HepG2 (cell line): ENCODE results near the gene PPP1R16B. TPM values are rescaled to one million over a fixed set of nuclear protein-coding genes. Genes with fewer than 3 reads are reported as not detected.
A peak's percentile ranks its signal among the peaks of the same experiment; 100 is the strongest.
"Not testable (repeated sequence)": the region's sequence is repeated elsewhere in the genome, so short reads cannot be mapped to it uniquely, and the experiment has no call there.

ENCODE experiments used
- ATAC-seq: fragments of 200-7000 bp; cut with Tn5 transposase; 3 replicates; pipeline ENCODE4 v1.9.1; 2020; ENCODE audit warnings: mild to moderate bottlenecking, moderate library complexity
- BruUV-seq: library from RNA; stranded (reverse); fragments of 400-500 nt; replicated peaks from 2 replicates; lab custom pipeline; 2021; lab: Mats Ljungman, UMichigan
- CTCF ChIA-PET: fragments of 300-600 bp; formaldehyde crosslinking; extraction: SDS; loops from one replicate; lab custom pipeline; 2021; ENCODE audit warnings: low total read pairs, inconsistent platforms, low intra/inter-chr PET ratio; lab: Yijun Ruan, JAX
- POLR2A ChIA-PET: fragments of 350-600 bp; sonication (Branson Sonifier 250); formaldehyde crosslinking; loops from one replicate; lab custom pipeline; 2020; ENCODE audit warnings: antibody characterized with exemption, inconsistent platforms; lab: Yijun Ruan, JAX
- DNase-seq: peaks from one replicate; pipeline ENCODE4 v3.0.0-alpha.2; 2015; ENCODE audit warnings: low spot score
- FAIRE-seq: peaks from 3 replicates; lab custom pipeline; 2011; peaks lifted over from hg19 to GRCh38; lab: Jason Lieb, UNC
- H2AFZ ChIP-seq: one replicate; pipeline ENCODE4 v1.6.1; 2011; ENCODE audit warnings: low read length, inconsistent platforms
- H3K27ac ChIP-seq: fragments of 300-600 bp; 3 replicates; pipeline ENCODE4 v1.8.0; 2011; ENCODE audit warnings: mixed run types, mild to moderate bottlenecking, mixed read lengths, low read length, inconsistent platforms; ENCODE audit not compliant: insufficient read depth; ENCODE audit errors: extremely low read length
- H3K27me3 ChIP-seq, 2 experiments: fragments of 200-600 bp in 1 of 2; 2 replicates in 1 of 2; 3 replicates in 1 of 2; pipeline versions ENCODE4 v1.6.0 to v1.8.0; 2011; ENCODE audit warnings: low read length in 2 of 2, mild to moderate bottlenecking in 2 of 2, moderate library complexity in 2 of 2, inconsistent platforms in 1 of 2; ENCODE audit not compliant: insufficient read depth in 2 of 2, control insufficient read depth in 1 of 2
- H3K36me3 ChIP-seq, 2 experiments: fragments of 200-600 bp in 1 of 2; replicated peaks in 1 of 2; 2 replicates in 1 of 2; 3 replicates in 1 of 2; pipeline versions ENCODE4 v1.5.1 to v1.8.0; 2011; ENCODE audit warnings: low read length in 2 of 2, inconsistent platforms in 1 of 2; ENCODE audit not compliant: insufficient read depth in 2 of 2, control insufficient read depth in 1 of 2
- H3K4me1 ChIP-seq: 2 replicates; pipeline ENCODE4 v1.5.1; 2012; ENCODE audit warnings: low read length, inconsistent platforms; ENCODE audit not compliant: insufficient read depth
- H3K4me2 ChIP-seq: 2 replicates; pipeline ENCODE4 v1.6.0; 2011; ENCODE audit warnings: low read depth, low read length, inconsistent platforms
- H3K4me3 ChIP-seq, 3 experiments: fragments of 200-600 bp in 1 of 3; sonication (generic), shearing (Covaris generic) in 1 of 3; replicated peaks in 1 of 3; 2 replicates each; pipeline ENCODE4 v1.5.1; 2011 to 2016; ENCODE audit warnings: low read length in 3 of 3, inconsistent platforms in 2 of 3, low read depth in 2 of 3, mild to moderate bottlenecking in 2 of 3, control low read depth in 1 of 3, mixed read lengths in 1 of 3; ENCODE audit not compliant: insufficient read depth in 1 of 3
- H3K79me2 ChIP-seq: one replicate; pipeline ENCODE4 v1.6.1; 2011; ENCODE audit warnings: low read length, inconsistent platforms; ENCODE audit not compliant: insufficient read depth
- H3K9ac ChIP-seq: 2 replicates; pipeline ENCODE4 v1.6.0; 2011; ENCODE audit warnings: mild to moderate bottlenecking, low read depth, low read length, inconsistent platforms; ENCODE audit not compliant: insufficient read depth
- H3K9me3 ChIP-seq: 2 replicates; pipeline ENCODE4 v1.5.1; 2012; ENCODE audit warnings: mild to moderate bottlenecking, low read length
- H4K20me1 ChIP-seq: 2 replicates; pipeline ENCODE4 v1.6.0; 2011; ENCODE audit warnings: inconsistent platforms, mild to moderate bottlenecking, low read length, moderate library complexity; ENCODE audit not compliant: insufficient read depth
- ATM ChIP-seq: fragments of 450-650 bp; IDR thresholded peaks from 2 replicates; pipeline ENCODE4 v1.7.1; 2017; ENCODE audit warnings: mild to moderate bottlenecking, borderline replicate concordance
- CREB1 ChIP-seq, 2 experiments: fragments of 450-650 bp in 1 of 2; IDR thresholded peaks; 2 replicates each; pipeline ENCODE4 v1.6.1; 2016 to 2017; ENCODE audit warnings: control low read depth in 1 of 2, mild to moderate bottlenecking in 1 of 2, missing compliant biosample characterization in 1 of 2, missing genetic modification characterization in 1 of 2
- DNMT3B ChIP-seq: conservative IDR thresholded peaks from 2 replicates; pipeline ENCODE4 v1.6.1; 2016; ENCODE audit warnings: missing biosample characterization, control low read depth
- MBD4 ChIP-seq: IDR thresholded peaks from 2 replicates; pipeline ENCODE4 v1.6.1; 2012; ENCODE audit warnings: low read length, inconsistent platforms, borderline replicate concordance
- MEF2D ChIP-seq: sonication (generic); formaldehyde crosslinking; IDR thresholded peaks from 2 replicates; pipeline ENCODE4 v1.5.1; 2020; ENCODE audit warnings: mild to moderate bottlenecking, missing genetic modification reagents
- MEIS1 ChIP-seq: sonication (generic); formaldehyde crosslinking; IDR thresholded peaks from 2 replicates; pipeline ENCODE4 v1.9.0; 2021; ENCODE audit warnings: mild to moderate bottlenecking, missing genetic modification reagents, moderate library complexity, borderline replicate concordance
- TMF1 ChIP-seq: sonication (generic); formaldehyde crosslinking; IDR thresholded peaks from 2 replicates; pipeline ENCODE4 v1.8.1; 2022; ENCODE audit warnings: low read depth, missing genetic modification reagents
- TOPORS ChIP-seq: sonication (generic); formaldehyde crosslinking; IDR thresholded peaks from 2 replicates; pipeline ENCODE4 v1.8.0; 2023; ENCODE audit warnings: mild to moderate bottlenecking, missing genetic modification reagents
- ZNF329 ChIP-seq: sonication (generic); formaldehyde crosslinking; IDR thresholded peaks from 2 replicates; pipeline ENCODE4 v1.9.0; 2021; ENCODE audit warnings: low read depth, mild to moderate bottlenecking, missing genetic modification reagents
- ZNF572 ChIP-seq: sonication (generic); formaldehyde crosslinking; IDR thresholded peaks from 2 replicates; pipeline ENCODE4 v1.5.1; 2020; ENCODE audit warnings: mild to moderate bottlenecking, missing genetic modification reagents
- ZZZ3 ChIP-seq: sonication (generic); formaldehyde crosslinking; IDR thresholded peaks from 2 replicates; pipeline ENCODE4 v1.4.0; 2020; ENCODE audit warnings: missing genetic modification reagents, mild to moderate bottlenecking, borderline replicate concordance
- WGBS: methylation state at CpG from one replicate; pipeline ENCODE4 v1.1.6; 2017; ENCODE audit warnings: low lambda C conversion rate; 5-methylcytosine and 5-hydroxymethylcytosine counted together
- in situ Hi-C: cut with HindIII; loops from 2 replicates; pipeline ENCODE4 v1.10.0; 2017; ENCODE audit warnings: low pct_unique_long_range_greater_than_20kb; ENCODE audit not compliant: extremely low pct_ligation_motif_present
- intact Hi-C: fragments of 100-400 bp; cut with micrococcal nuclease; formaldehyde crosslinking; loops from one replicate; pipeline ENCODE4 v1.10.0; 2022; ENCODE audit not compliant: unreplicated experiment
- polyA plus RNA-seq, 8 experiments: library from polyadenylated mRNA; depleted of rRNA in 3 of 8; stranded (reverse) in 7 of 8; unstranded in 1 of 8; fragments of >200 nt; fragmentation: Illumina TruSeq in 4 of 8; extraction: Trizol in 4 of 8; gene quantifications; 2 replicates each; pipeline versions ENCODE4 v1.2.1 to v1.2.3, GENCODE V29; 2011 to 2016; ENCODE audit warnings: low read depth in 4 of 8, missing spikeins in 1 of 8, mixed read lengths in 1 of 8; ENCODE audit not compliant: insufficient read depth in 1 of 8
- total RNA-seq, 5 experiments: library from RNA; depleted of rRNA; stranded (reverse); fragments of >200 nt; fragmentation: Illumina TruSeq; extraction: Trizol; gene quantifications; 2 replicates each; pipeline ENCODE4 v1.2.3, GENCODE V29; 2016; ENCODE audit warnings: low read depth in 1 of 5
- TF ChIP-seq, protein P1 (sequence below): sonication (generic); formaldehyde crosslinking; IDR thresholded peaks from 2 replicates; pipeline ENCODE4 v1.4.0; 2020; ENCODE audit warnings: missing genetic modification reagents
- TF ChIP-seq, protein P2 (sequence below): sonication (generic); formaldehyde crosslinking; IDR thresholded peaks from 2 replicates; pipeline ENCODE4 v1.8.0; 2022; ENCODE audit warnings: mild to moderate bottlenecking, missing genetic modification reagents

Gene PPP1R16B
- total and polyA plus RNA-seq, 2 of the 13 experiments (the other 11 are each of a cell fraction or from before 2014, with no cell fraction given) = 0.02 to 0.11 TPM

DNA sequence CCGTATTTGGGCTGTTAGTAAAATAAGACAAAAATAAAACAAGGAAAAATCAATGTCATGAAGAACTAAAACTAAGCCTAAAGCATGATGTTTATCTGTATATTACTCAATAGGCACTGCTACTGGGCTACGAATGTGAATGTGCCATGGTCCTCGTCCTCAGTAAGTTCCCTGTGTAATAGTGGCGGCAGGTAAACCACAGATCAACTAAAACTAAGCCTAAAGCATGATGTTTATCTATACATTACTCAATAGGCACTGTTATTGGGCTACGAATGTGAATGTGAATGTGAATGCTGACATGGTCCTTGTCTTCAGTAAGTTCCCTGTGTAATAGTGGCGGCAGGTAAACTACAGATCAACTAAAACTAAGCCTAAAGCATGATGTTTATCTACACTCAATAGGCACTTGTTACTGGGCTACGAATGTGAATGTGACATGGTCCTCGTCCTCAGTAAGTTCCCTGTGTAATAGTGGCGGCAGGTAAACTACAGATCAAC, 154.7 kb downstream of the PPP1R16B start:
- H3K27me3 ChIP-seq; in situ Hi-C loops; H3K4me2 ChIP-seq; H3K36me3 ChIP-seq; CTCF ChIA-PET; H3K4me3 ChIP-seq; H3K9ac ChIP-seq; H4K20me1 ChIP-seq; H3K9me3 ChIP-seq; H2AFZ ChIP-seq; H3K27ac ChIP-seq; DNase-seq; FAIRE-seq; ATAC-seq; BruUV-seq; TF ChIP-seq CREB1 (IDR thresholded peaks at IDR 0.05): not testable (repeated sequence)
- peaks cover 45% of the 10 kb centered on the region for H3K4me1 ChIP-seq
- 0 out of 2 replicates have a peak, but pooled peaks have one; percentile 5 for TF ChIP-seq CREB1 (CRISPR knock-in tag; IDR thresholded peaks at IDR 0.05)
- H3K79me2 ChIP-seq = peaks cover 25% of the 10 kb centered on the region
- intact Hi-C loops = loop anchor here (5.0 to 10.0 kb wide), 2 partner anchors 52 to 85 kb away; no protein-coding TSS in a partner anchor
- 93% methylated on average over 9 of the region's 9 CpGs for WGBS
- POLR2A ChIA-PET = interaction anchor here (1.4 kb wide), 1 partner anchor 10 kb away, joined by 4 read pairs; no protein-coding TSS in a partner anchor

DNA sequence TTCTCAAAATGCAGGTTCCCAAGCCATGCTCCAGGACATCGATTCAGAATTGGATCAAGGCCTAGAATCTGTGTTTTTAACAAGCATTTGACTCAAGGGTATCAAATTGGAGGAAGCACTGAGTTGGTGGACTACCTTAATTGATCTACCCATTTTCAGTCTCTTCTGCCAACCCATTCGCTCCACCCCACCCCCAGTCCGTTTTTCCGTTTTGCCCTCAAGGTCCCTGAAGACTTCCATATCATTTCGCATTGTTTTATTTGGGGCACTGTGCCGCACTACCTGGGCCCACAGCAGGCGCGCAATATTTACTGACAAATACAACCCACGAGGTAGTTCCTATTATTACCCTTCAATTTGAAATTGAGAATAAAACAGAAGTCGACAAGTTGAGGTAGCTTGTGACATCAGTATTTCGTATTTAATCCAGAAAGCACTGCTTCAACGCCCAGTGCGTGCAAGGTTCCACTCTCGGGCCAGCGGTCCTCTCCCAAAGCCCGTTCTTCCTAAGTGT, 156.1 kb downstream of the PPP1R16B start:
- Histone ChIP-seq H4K20me1 (no peaks in the 10 kb centered on the region), H3K27ac (peak overlapping the region; percentile 89), H3K36me3 (no peaks in the 10 kb centered on the region; a peak in 1 of 5 replicates), H3K4me2 (peak overlapping the region; percentile 86), H3K9me3 (no peaks in the 10 kb centered on the region), H2AFZ (no peak overlapping the region), H3K4me1 (peaks cover 41% of the 10 kb centered on the region), H3K79me2 (peaks cover 37% of the 10 kb centered on the region), H3K4me3 (peak overlapping the region; percentile 57 to 95 (median 66); a peak in 5 of 6 replicates), H3K9ac (peak overlapping the region; percentile 94), H3K27me3 (no peaks in the 10 kb centered on the region; a peak in 1 of 5 replicates)
- FAIRE-seq (no peak), ATAC-seq (no peak), DNase-seq (no peak)
- in situ Hi-C loops (no loop called here), intact Hi-C loops (loop anchor here (1.0 to 10.0 kb wide), 3 partner anchors 35 to 83 kb away; partner anchors contain the start of gene FAM83D)
- CTCF ChIA-PET = interaction anchor here (1.1 kb wide), 1 partner anchor 35 kb away, joined by 6 read pairs; the partner anchor contains the start of gene FAM83D
- POLR2A ChIA-PET = interaction anchor here (0.5 to 2.3 kb wide), 29 partner anchors 8 to 1676 kb away, joined by 3 to 41 read pairs (median 4); partner anchors contain the start of gene FAM83D
- 51% methylated on average over 16 of the region's 16 CpGs for WGBS
- TSS peak; percentile 93 for BruUV-seq
- TF ChIP-seq ATM (no peak), ZNF572 (no peak), MEIS1 (CRISPR knock-in tag) (no peak), TMF1 (no peak), DNMT3B (peak; percentile 18; the same call in 1 of the 2 replicates), ZNF329 (CRISPR knock-in tag) (peak; percentile 20; the same call in 1 of the 2 replicates), MEF2D (CRISPR knock-in tag) (peak; percentile 82; the same call in 1 of the 2 replicates), ZZZ3 (CRISPR knock-in tag) (0 out of 2 replicates have a peak, but pooled peaks have one; percentile 10), TOPORS (CRISPR knock-in tag) (0 out of 2 replicates have a peak, but pooled peaks have one; percentile 29), MBD4 (no peak)
- TF ChIP-seq, protein P1, sequence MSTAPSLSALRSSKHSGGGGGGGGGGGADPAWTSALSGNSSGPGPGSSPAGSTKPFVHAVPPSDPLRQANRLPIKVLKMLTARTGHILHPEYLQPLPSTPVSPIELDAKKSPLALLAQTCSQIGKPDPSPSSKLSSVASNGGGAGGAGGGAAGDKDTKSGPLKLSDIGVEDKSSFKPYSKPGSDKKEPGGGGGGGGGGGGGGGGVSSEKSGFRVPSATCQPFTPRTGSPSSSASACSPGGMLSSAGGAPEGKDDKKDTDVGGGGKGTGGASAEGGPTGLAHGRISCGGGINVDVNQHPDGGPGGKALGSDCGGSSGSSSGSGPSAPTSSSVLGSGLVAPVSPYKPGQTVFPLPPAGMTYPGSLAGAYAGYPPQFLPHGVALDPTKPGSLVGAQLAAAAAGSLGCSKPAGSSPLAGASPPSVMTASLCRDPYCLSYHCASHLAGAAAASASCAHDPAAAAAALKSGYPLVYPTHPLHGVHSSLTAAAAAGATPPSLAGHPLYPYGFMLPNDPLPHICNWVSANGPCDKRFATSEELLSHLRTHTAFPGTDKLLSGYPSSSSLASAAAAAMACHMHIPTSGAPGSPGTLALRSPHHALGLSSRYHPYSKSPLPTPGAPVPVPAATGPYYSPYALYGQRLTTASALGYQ (CRISPR knock-in tag) = no peak
- TF ChIP-seq, protein P2, sequence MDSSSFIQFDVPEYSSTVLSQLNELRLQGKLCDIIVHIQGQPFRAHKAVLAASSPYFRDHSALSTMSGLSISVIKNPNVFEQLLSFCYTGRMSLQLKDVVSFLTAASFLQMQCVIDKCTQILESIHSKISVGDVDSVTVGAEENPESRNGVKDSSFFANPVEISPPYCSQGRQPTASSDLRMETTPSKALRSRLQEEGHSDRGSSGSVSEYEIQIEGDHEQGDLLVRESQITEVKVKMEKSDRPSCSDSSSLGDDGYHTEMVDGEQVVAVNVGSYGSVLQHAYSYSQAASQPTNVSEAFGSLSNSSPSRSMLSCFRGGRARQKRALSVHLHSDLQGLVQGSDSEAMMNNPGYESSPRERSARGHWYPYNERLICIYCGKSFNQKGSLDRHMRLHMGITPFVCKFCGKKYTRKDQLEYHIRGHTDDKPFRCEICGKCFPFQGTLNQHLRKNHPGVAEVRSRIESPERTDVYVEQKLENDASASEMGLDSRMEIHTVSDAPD = peak; percentile 74; the same call in 1 of the 2 replicates
